AG09309 (cell line): ENCODE results near the gene ASPM.

Source experiments
- DNase-seq: peaks from one replicate; pipeline ENCODE4 v3.0.0-alpha.2; 2010; ENCODE audit warnings: low read depth
- H3K4me3 ChIP-seq: 2 replicates; pipeline ENCODE4 v1.5.1; 2011; ENCODE audit warnings: mild to moderate bottlenecking, low read depth, low read length, moderate library complexity; ENCODE audit not compliant: control insufficient read depth
- TF ChIP-seq, protein P1 (sequence below): IDR thresholded peaks from 2 replicates; pipeline ENCODE4 v1.5.1; 2011; ENCODE audit warnings: mild to moderate bottlenecking, low read depth, low read length, inconsistent platforms; ENCODE audit not compliant: insufficient read depth, control insufficient read depth; ENCODE audit errors: missing control alignments

Gene ASPM

GRCh38 chr1:197096137-197096536, 50.3 kb downstream of the ASPM start:
- TF ChIP-seq, protein P1, sequence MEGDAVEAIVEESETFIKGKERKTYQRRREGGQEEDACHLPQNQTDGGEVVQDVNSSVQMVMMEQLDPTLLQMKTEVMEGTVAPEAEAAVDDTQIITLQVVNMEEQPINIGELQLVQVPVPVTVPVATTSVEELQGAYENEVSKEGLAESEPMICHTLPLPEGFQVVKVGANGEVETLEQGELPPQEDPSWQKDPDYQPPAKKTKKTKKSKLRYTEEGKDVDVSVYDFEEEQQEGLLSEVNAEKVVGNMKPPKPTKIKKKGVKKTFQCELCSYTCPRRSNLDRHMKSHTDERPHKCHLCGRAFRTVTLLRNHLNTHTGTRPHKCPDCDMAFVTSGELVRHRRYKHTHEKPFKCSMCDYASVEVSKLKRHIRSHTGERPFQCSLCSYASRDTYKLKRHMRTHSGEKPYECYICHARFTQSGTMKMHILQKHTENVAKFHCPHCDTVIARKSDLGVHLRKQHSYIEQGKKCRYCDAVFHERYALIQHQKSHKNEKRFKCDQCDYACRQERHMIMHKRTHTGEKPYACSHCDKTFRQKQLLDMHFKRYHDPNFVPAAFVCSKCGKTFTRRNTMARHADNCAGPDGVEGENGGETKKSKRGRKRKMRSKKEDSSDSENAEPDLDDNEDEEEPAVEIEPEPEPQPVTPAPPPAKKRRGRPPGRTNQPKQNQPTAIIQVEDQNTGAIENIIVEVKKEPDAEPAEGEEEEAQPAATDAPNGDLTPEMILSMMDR, result no peak
- DNase-seq, result no peak
- no peak overlapping the region for H3K4me3 ChIP-seq

DNA sequence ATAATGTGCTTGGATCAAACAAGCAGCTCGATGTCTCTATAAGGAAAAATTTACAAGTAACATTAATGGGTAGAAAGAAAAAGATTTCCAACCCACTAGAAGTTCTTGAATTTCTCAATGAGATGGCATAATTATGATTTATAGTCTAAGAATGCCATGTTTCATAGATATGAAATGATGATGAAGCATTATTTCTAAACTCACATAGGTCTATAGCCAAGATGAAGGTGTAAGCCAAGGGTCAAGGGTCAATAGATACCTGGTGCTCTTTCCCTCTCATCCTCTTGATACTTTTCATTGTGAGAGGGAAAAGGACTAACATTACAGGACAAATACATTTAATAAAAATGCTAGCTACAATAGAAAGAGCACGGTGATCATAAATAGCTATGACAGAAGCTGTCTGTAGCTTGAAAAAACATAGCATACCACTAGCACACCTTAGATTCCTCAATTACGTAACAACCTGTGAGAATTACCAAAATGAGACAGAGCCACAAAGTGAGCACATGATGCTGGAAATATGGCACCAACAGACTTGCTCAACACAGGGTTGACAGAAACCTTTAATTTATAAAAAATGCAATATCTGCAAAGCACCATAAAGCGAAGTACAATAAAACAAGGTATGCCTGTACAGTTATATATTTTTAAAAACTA, 53.1 kb downstream of the ASPM start:
- DNase-seq, result no peak
- TF ChIP-seq, protein P1, result no peak
- no peak overlapping the region for H3K4me3 ChIP-seq

GRCh38 chr1:197092491-197093023, 53.9 kb downstream of the ASPM start:
- TF ChIP-seq, protein P1, result no peak
- H3K4me3 ChIP-seq, result no peak overlapping the region
- no peak for DNase-seq

DNA sequence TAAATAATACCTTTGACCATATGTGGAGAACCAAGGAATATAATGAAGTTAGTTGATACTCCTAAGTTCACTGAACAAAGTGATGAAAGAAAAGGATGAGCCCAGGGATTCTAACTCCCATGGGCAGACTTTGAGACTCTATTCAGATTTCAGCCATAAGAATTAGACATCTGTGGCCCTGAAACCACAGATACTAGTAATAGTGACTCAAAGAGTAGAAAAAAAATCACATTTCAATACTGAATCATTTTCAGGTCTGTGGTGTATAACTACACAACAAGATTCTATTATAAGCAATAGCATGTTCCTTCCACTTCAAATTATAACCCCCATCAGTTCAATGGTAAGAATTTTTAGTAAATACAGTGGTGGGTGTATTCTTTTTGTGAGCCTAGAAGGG, 63.0 kb downstream of the ASPM start:
- DNase-seq, result no peak
- H3K4me3 ChIP-seq, result no peak overlapping the region
- TF ChIP-seq, protein P1, result no peak

DNA sequence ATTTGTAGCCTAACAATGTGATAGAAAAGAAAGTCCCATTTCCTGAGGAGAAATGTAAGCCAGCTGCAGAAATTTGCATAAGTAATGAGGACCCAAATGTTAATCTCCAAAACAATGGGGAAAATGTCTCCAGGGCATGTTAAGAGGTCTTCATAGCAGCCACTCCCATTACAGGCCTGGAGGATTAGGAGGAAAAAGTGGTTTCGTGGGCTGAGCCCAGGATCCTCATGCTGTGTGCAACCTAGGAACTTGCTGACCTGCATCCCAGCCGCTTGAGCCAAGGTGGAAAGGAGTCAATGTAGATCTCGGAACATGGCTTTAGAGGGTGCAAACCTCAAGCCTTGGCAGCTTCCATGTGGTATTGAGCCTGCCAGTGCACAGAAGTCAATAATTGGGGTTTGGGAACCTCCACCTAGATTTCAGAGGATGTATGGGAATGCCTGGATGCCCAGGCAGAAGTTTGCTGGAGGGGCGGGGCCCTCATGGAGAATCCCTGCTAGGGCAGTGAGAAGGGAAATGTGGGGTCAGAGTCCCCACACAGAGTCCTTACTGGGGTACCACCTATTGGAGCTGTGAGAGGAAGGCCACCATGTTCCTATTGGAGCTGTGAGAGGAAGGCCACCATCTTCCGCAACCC, 65.2 kb downstream of the ASPM start:
- TF ChIP-seq, protein P1, result no peak
- DNase-seq, result no peak
- no peak overlapping the region for H3K4me3 ChIP-seq

DNA sequence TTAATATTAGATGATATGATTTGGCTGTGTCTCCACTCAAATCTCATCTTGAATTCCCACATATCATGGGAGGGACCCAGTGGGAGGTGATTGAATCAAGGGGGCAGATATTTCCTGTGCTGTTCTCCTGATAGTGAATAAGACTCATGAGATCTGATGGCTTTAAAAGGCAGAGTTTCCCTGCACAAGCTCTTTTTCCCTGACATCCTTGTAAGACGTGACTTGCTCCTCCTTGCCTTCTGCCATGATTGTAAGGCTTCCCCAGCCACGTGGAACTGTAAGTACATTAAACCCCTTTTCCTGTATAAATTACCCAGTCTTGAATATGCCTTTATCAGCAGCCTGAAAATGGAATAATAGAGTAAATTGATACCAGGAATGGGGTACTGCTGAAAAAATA, 66.1 kb downstream of the ASPM start:
- TF ChIP-seq, protein P1, result no peak
- H3K4me3 ChIP-seq, result no peak overlapping the region
- no peak for DNase-seq

DNA sequence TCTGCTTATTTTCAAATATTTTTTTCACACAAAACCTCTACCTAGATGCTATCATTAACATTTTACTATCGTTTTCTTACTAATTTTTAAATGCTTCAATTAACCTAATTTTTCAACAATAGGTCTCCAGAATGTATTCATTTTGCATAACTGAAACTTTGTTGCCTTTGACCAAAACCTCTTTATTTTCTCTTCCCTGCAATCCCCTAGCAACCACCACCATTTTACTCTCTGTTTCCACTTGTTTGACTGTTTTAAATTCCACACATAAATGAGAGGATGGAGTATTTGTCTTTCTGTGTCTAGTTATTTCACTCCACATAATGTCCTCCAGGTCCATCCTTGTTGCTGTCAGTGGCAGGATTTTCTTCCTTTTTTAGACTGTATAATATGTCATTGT, 69.9 kb downstream of the ASPM start:
- TF ChIP-seq, protein P1, result no peak
- no peak for DNase-seq
- H3K4me3 ChIP-seq, result no peak overlapping the region
